Caco-2 (cell line): ENCODE data around the gene HDC. TPM values are rescaled to one million over a fixed set of nuclear protein-coding genes. Genes with fewer than 3 reads are reported as not detected.

ENCODE experiments used
- BruUV-seq: library from RNA; stranded (reverse); fragments of 400-500 nt; replicated peaks from 2 replicates; lab custom pipeline; 2021; lab: Mats Ljungman, UMichigan
- CTCF ChIA-PET: fragments of 300-600 bp; sonication (Branson Sonifier 250); formaldehyde crosslinking; loops from one replicate; lab custom pipeline; 2022; ENCODE audit warnings: antibody characterized with exemption; lab: Charles Lee
- POLR2A ChIA-PET: fragments of 300-600 bp; sonication (Branson Sonifier 250); formaldehyde crosslinking; loops from one replicate; lab custom pipeline; 2022; ENCODE audit warnings: antibody characterized with exemption; lab: Charles Lee
- DNase-seq, 2 experiments: peaks; one replicate each; pipeline versions ENCODE4 v3.0.0 to v3.0.0-alpha.2; 2020 to 2022
- H3K27me3 ChIP-seq: replicated peaks from 2 replicates; pipeline ENCODE4 v1.6.0; 2011; ENCODE audit warnings: low read length; ENCODE audit not compliant: control insufficient read depth, insufficient read depth
- H3K36me3 ChIP-seq: 2 replicates; pipeline ENCODE4 v1.5.1; 2011; ENCODE audit warnings: low read length; ENCODE audit not compliant: control insufficient read depth, insufficient read depth
- H3K4me1 ChIP-seq: fragments of 250-450 bp; sonication (Bioruptor Pico); 2 replicates; pipeline ENCODE4 v1.5.1; 2020; ENCODE audit warnings: mild to moderate bottlenecking
- H3K4me3 ChIP-seq: 2 replicates; pipeline ENCODE4 v1.5.1; 2011; ENCODE audit warnings: low read depth, mild to moderate bottlenecking, control low read depth, low read length
- H3K9me3 ChIP-seq: fragments of 250-450 bp; sonication (Bioruptor Pico); 2 replicates; pipeline ENCODE4 v1.5.1; 2020; ENCODE audit warnings: mild to moderate bottlenecking, moderate library complexity
- H3K27ac Mint-ChIP-seq: one replicate; pipeline ENCODE4 v1.8.0; 2022; ENCODE audit warnings: mixed read lengths; ENCODE audit not compliant: unreplicated experiment
- H3K27me3 Mint-ChIP-seq: one replicate; pipeline ENCODE4 v1.8.0; 2022; ENCODE audit warnings: mixed read lengths; ENCODE audit not compliant: insufficient read depth, unreplicated experiment
- H3K36me3 Mint-ChIP-seq: one replicate; pipeline ENCODE4 v1.8.0; 2022; ENCODE audit warnings: mild to moderate bottlenecking, mixed read lengths; ENCODE audit not compliant: insufficient read depth, unreplicated experiment
- H3K4me1 Mint-ChIP-seq: one replicate; pipeline ENCODE4 v1.8.0; 2022; ENCODE audit warnings: low read depth, mixed read lengths; ENCODE audit not compliant: unreplicated experiment
- H3K4me3 Mint-ChIP-seq: one replicate; pipeline ENCODE4 v1.8.0; 2022; ENCODE audit warnings: mild to moderate bottlenecking, moderate library complexity, mixed read lengths; ENCODE audit not compliant: unreplicated experiment
- H3K9me3 Mint-ChIP-seq: one replicate; pipeline ENCODE4 v1.8.0; 2022; ENCODE audit warnings: mixed read lengths; ENCODE audit not compliant: unreplicated experiment
- intact Hi-C: fragments of 100-400 bp; cut with micrococcal nuclease; formaldehyde crosslinking; loops from one replicate; pipeline ENCODE4 v1.10.0; 2022; ENCODE audit not compliant: unreplicated experiment
- total RNA-seq: library from RNA; stranded (reverse); gene quantifications from 2 replicates; pipeline ENCODE4 v1.2.3, GENCODE V29; 2022
- TF ChIP-seq, protein P1 (sequence below), 2 experiments: fragments of 200-600 bp in 1 of 2; IDR thresholded peaks; 1 replicate in 1 of 2; 2 replicates in 1 of 2; pipeline versions ENCODE4 v1.5.1 to v1.8.0; 2011 to 2022; ENCODE audit warnings: antibody characterized with exemption in 1 of 2, control low read depth in 1 of 2, inconsistent platforms in 1 of 2, low read depth in 1 of 2, low read length in 1 of 2, mild to moderate bottlenecking in 1 of 2, moderate library complexity in 1 of 2; ENCODE audit not compliant: insufficient read depth in 1 of 2, severe bottlenecking in 1 of 2, unreplicated experiment in 1 of 2

The HDC gene
- total RNA-seq, 1 experiment from 2014 or later: not detected

DNA sequence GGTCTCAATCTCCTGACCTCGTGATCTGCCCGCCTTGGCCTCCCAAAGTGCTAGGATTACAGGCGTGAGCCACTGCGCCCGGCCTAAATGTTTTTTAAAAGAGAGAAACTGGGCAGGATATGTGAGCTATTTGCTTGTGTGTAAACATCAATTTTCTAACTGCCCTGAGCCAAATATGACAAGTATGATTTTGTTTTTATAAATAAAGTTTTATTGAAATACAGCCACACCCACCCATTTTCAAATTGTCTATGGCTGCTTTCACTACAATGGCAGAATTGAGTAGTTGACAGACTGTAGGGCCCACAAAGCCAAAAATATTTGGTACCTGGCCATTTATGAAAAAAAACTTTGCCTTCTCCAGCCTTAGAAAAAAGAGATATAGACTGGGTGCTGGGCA is 15.9 kb upstream of the HDC start:
- no peak for DNase-seq
- H3K4me3 Mint-ChIP-seq: no peak overlapping the region

DNA sequence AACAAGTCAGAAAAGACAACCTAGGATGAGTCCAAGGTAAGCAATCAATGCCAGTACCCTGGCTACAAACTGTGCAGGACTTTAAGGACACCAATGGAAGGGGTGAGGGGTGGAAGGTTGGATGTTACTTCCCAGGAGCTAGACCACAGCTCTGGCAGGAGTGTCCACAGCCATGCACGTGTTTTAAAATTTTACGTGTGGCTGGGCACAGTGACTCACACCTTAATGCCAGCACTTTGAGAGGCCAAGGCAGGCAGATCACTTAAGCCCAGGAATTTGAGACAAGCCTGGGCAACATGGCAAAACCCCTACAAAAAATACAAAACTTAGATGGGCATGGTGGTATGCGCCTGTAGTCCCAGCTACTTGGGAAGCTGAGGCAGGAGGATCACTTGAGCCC is 14.7 kb upstream of the HDC start:
- CTCF ChIA-PET: no interaction called here
- Mint-ChIP-seq H3K36me3 (peaks cover 40% of the 10 kb centered on the region), H3K27me3 (no peaks in the 10 kb centered on the region), H3K9me3 (no peaks in the 10 kb centered on the region), H3K4me3 (no peak overlapping the region), H3K27ac (no peak overlapping the region), H3K4me1 (no peaks in the 10 kb centered on the region)
- intact Hi-C loops: no loop called here
- no peaks in the 10 kb centered on the region for H3K9me3 ChIP-seq
- TF ChIP-seq, protein P1, sequence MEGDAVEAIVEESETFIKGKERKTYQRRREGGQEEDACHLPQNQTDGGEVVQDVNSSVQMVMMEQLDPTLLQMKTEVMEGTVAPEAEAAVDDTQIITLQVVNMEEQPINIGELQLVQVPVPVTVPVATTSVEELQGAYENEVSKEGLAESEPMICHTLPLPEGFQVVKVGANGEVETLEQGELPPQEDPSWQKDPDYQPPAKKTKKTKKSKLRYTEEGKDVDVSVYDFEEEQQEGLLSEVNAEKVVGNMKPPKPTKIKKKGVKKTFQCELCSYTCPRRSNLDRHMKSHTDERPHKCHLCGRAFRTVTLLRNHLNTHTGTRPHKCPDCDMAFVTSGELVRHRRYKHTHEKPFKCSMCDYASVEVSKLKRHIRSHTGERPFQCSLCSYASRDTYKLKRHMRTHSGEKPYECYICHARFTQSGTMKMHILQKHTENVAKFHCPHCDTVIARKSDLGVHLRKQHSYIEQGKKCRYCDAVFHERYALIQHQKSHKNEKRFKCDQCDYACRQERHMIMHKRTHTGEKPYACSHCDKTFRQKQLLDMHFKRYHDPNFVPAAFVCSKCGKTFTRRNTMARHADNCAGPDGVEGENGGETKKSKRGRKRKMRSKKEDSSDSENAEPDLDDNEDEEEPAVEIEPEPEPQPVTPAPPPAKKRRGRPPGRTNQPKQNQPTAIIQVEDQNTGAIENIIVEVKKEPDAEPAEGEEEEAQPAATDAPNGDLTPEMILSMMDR (IDR thresholded peaks at IDR 0.05; ENCODE audit: insufficient read depth in 1 of 2, low read depth in 1 of 2, low read length in 1 of 2, severe bottlenecking in 1 of 2, unreplicated experiment in 1 of 2): no peak
- no peaks in the 10 kb centered on the region for H3K4me1 ChIP-seq
- no TSS peak for BruUV-seq
- DNase-seq: no peak
- POLR2A ChIA-PET: no interaction called here
- no peak overlapping the region for H3K4me3 ChIP-seq
- H3K36me3 ChIP-seq: no peaks in the 10 kb centered on the region
- H3K27me3 ChIP-seq: no peaks in the 10 kb centered on the region

More for the DNA sequence above, 15.9 kb upstream of the HDC start:
- ChIA-PET CTCF (no interaction called here), POLR2A (no interaction called here)
- Mint-ChIP-seq H3K9me3 (no peaks in the 10 kb centered on the region), H3K27me3 (no peaks in the 10 kb centered on the region), H3K36me3 (peaks cover 37% of the 10 kb centered on the region), H3K27ac (no peak overlapping the region), H3K4me1 (no peaks in the 10 kb centered on the region)
- intact Hi-C loops: no loop called here
- Histone ChIP-seq H3K27me3 (no peaks in the 10 kb centered on the region), H3K9me3 (no peaks in the 10 kb centered on the region), H3K36me3 (no peaks in the 10 kb centered on the region), H3K4me3 (no peak overlapping the region), H3K4me1 (no peaks in the 10 kb centered on the region)
- BruUV-seq: no TSS peak
- TF ChIP-seq, protein P1 (IDR thresholded peaks at IDR 0.05; ENCODE audit: insufficient read depth in 1 of 2, low read depth in 1 of 2, low read length in 1 of 2, severe bottlenecking in 1 of 2, unreplicated experiment in 1 of 2): no peak

DNA sequence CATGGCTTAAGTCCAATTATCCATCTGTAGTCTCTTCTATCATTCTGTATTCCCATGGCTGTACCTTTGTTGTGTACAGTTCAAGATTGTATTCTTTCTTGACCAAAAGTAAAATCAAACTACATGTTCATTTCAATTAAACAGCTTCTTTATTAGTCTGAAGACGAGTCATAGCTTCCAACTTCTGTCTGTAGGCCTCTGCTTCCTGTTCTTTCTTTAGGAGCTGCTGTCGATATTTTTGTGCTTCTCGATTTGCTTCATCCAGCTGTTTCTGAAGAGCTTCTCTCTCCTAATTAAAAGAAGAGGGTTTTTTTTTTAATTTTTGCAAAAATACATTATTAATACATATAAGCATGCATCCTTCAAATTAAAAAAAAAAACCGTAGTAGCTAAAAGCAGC is 13.0 kb upstream of the HDC start:
- ChIA-PET CTCF (interaction anchor here (0.6 kb wide), 1 partner anchor 1912 kb away, joined by 3 read pairs; no protein-coding TSS in a partner anchor), POLR2A (no interaction called here)
- DNase-seq: no peak
- H3K27me3 Mint-ChIP-seq: no peaks in the 10 kb centered on the region
- no peaks in the 10 kb centered on the region for H3K4me1 ChIP-seq
- H3K9me3 ChIP-seq: no peaks in the 10 kb centered on the region
- no peak overlapping the region for H3K4me3 ChIP-seq
- intact Hi-C loops: no loop called here
- peaks cover 40% of the 10 kb centered on the region for H3K36me3 Mint-ChIP-seq
- H3K9me3 Mint-ChIP-seq: no peaks in the 10 kb centered on the region
- TF ChIP-seq, protein P1 (IDR thresholded peaks at IDR 0.05; ENCODE audit: insufficient read depth in 1 of 2, low read depth in 1 of 2, low read length in 1 of 2, severe bottlenecking in 1 of 2, unreplicated experiment in 1 of 2): no peak
- H3K4me1 Mint-ChIP-seq: no peaks in the 10 kb centered on the region
- no peaks in the 10 kb centered on the region for H3K36me3 ChIP-seq
- H3K4me3 Mint-ChIP-seq: no peak overlapping the region
- H3K27ac Mint-ChIP-seq: no peak overlapping the region
- BruUV-seq: no TSS peak
- no peaks in the 10 kb centered on the region for H3K27me3 ChIP-seq
